GM12878 (cell line): Measurements from ENCODE around the gene WNK2. TPM values are rescaled to one million over a fixed set of nuclear protein-coding genes. Genes with fewer than 3 reads are reported as not detected.

Experiments used
- ATAC-seq: fragments of 200-7000 bp; cut with Tn5 transposase; 3 replicates; pipeline ENCODE4 v1.9.1; 2020; ENCODE audit warnings: mild to moderate bottlenecking, moderate library complexity
- BruUV-seq: library from RNA; stranded (reverse); fragments of 400-500 nt; replicated peaks from 2 replicates; lab custom pipeline; 2021; lab: Mats Ljungman, UMichigan
- CTCF ChIA-PET: fragments of 300-600 bp; sonication (Branson Sonifier 250); formaldehyde crosslinking; extraction: SDS; loops from one replicate; lab custom pipeline; 2021; ENCODE audit warnings: inconsistent platforms; lab: Yijun Ruan, JAX
- POLR2A ChIA-PET: fragments of 350-600 bp; formaldehyde crosslinking; extraction: SDS; loops from one replicate; lab custom pipeline; 2021; ENCODE audit warnings: inconsistent platforms; lab: Charles Lee
- RAD21 ChIA-PET: fragments of 300-600 bp; sonication (Branson Sonifier 250); formaldehyde crosslinking; loops from one replicate; lab custom pipeline; 2023; ENCODE audit warnings: antibody characterized with exemption; ENCODE audit not compliant: unreplicated experiment; lab: Charles Lee
- SMC1A ChIA-PET: fragments of 300-600 bp; sonication (Branson Sonifier 250); formaldehyde crosslinking; loops from one replicate; lab custom pipeline; 2023; ENCODE audit not compliant: unreplicated experiment, uncharacterized antibody; lab: Charles Lee
- DNase-seq: peaks from one replicate; pipeline ENCODE4 v3.0.0-alpha.2; 2011; ENCODE audit warnings: low read depth, low spot score
- FAIRE-seq: peaks from 3 replicates; lab custom pipeline; 2011; peaks lifted over from hg19 to GRCh38; lab: Jason Lieb, UNC
- H2AFZ ChIP-seq: 2 replicates; pipeline ENCODE4 v1.6.0; 2011; ENCODE audit warnings: low read depth, low read length, control low read depth; ENCODE audit not compliant: control insufficient read depth
- H3K27ac ChIP-seq: 2 replicates; pipeline ENCODE4 v1.5.1; 2011; ENCODE audit warnings: control low read depth; ENCODE audit not compliant: control insufficient read depth, insufficient read depth
- H3K27me3 ChIP-seq, 2 experiments: replicated peaks in 1 of 2; 2 replicates each; pipeline versions ENCODE4 v1.6.0 to v1.6.1; 2011; ENCODE audit warnings: low read length in 1 of 2; ENCODE audit not compliant: control insufficient read depth in 2 of 2, insufficient read depth in 2 of 2
- H3K36me3 ChIP-seq, 2 experiments: 2 replicates each; pipeline ENCODE4 v1.5.1; 2011; ENCODE audit warnings: low read length in 1 of 2; ENCODE audit not compliant: control insufficient read depth in 2 of 2, insufficient read depth in 2 of 2
- H3K4me1 ChIP-seq: 2 replicates; pipeline ENCODE4 v1.6.1; 2011; ENCODE audit warnings: mild to moderate bottlenecking, low read length, moderate library complexity, mixed read lengths; ENCODE audit not compliant: control insufficient read depth, insufficient read depth
- H3K4me2 ChIP-seq: 2 replicates; pipeline ENCODE4 v1.6.0; 2011; ENCODE audit warnings: control low read depth; ENCODE audit not compliant: control insufficient read depth, insufficient read depth
- H3K4me3 ChIP-seq: fragments of 200-600 bp; sonication (generic); 2 replicates; pipeline ENCODE4 v1.5.1; 2016
- H3K79me2 ChIP-seq: 2 replicates; pipeline ENCODE4 v1.6.0; 2011; ENCODE audit warnings: low read length; ENCODE audit not compliant: control insufficient read depth, insufficient read depth
- H3K9ac ChIP-seq: 2 replicates; pipeline ENCODE4 v1.8.0; 2011; ENCODE audit warnings: low read length, control low read depth, mixed read lengths; ENCODE audit not compliant: control insufficient read depth, insufficient read depth
- H3K9me3 ChIP-seq: replicated peaks from 3 replicates; pipeline ENCODE4 v1.5.1; 2011; ENCODE audit warnings: mild to moderate bottlenecking, low read length; ENCODE audit not compliant: control insufficient read depth, insufficient read depth
- H4K20me1 ChIP-seq: 2 replicates; pipeline ENCODE4 v1.6.0; 2011; ENCODE audit not compliant: control insufficient read depth, insufficient read depth
- ASH2L ChIP-seq: fragments of 300-600, 200-600 bp; sonication (generic); IDR thresholded peaks from 2 replicates; pipeline ENCODE4 v1.6.1; 2017; ENCODE audit warnings: low read depth, mild to moderate bottlenecking, borderline replicate concordance
- E2F4 ChIP-seq: IDR thresholded peaks from 2 replicates; pipeline ENCODE4 v1.6.1; 2012; ENCODE audit warnings: low read depth, low read length, improper control_type of control experiment
- FOXM1 ChIP-seq: IDR thresholded peaks from 2 replicates; pipeline ENCODE4 v1.6.1; 2012; ENCODE audit warnings: low read depth, mild to moderate bottlenecking, inconsistent platforms, low read length, moderate library complexity
- LARP7 ChIP-seq: fragments of 450-650 bp; IDR thresholded peaks from 2 replicates; pipeline ENCODE4 v1.6.1; 2017; ENCODE audit warnings: mild to moderate bottlenecking
- MEF2B ChIP-seq: fragments of 450-650 bp; IDR thresholded peaks from 2 replicates; pipeline ENCODE4 v1.6.1; 2018; ENCODE audit warnings: mild to moderate bottlenecking, moderate library complexity; ENCODE audit not compliant: partially characterized antibody, poor library complexity, severe bottlenecking
- NFIC ChIP-seq: IDR thresholded peaks from 2 replicates; pipeline ENCODE4 v1.6.1; 2012; ENCODE audit warnings: low read depth, mild to moderate bottlenecking, inconsistent platforms, low read length, moderate library complexity
- NRF1 ChIP-seq: conservative IDR thresholded peaks from 2 replicates; pipeline ENCODE4 v1.6.1; 2011; ENCODE audit warnings: mild to moderate bottlenecking, low read depth, low read length, improper control_type of control experiment
- PML ChIP-seq: IDR thresholded peaks from 2 replicates; pipeline ENCODE4 v1.6.1; 2012; ENCODE audit warnings: low read length, inconsistent platforms
- POU2F2 ChIP-seq: IDR thresholded peaks from 3 replicates; pipeline ENCODE4 v1.6.1; 2011; ENCODE audit warnings: low read depth, mild to moderate bottlenecking, low read length, borderline replicate concordance
- RAD21 ChIP-seq: IDR thresholded peaks from 2 replicates; pipeline ENCODE4 v1.6.1; 2011; ENCODE audit warnings: mild to moderate bottlenecking, low read depth, low read length, moderate library complexity; ENCODE audit not compliant: insufficient read depth
- RB1 ChIP-seq: fragments of 450-650 bp; formaldehyde crosslinking; IDR thresholded peaks from 2 replicates; pipeline ENCODE4 v1.6.1; 2017; ENCODE audit warnings: mild to moderate bottlenecking, borderline replicate concordance
- RFX5 ChIP-seq: IDR thresholded peaks from 2 replicates; pipeline ENCODE4 v1.6.1; 2011; ENCODE audit warnings: low read depth, low read length, improper control_type of control experiment
- SIX5 ChIP-seq: IDR thresholded peaks from 2 replicates; pipeline ENCODE4 v1.6.1; 2011; ENCODE audit warnings: mild to moderate bottlenecking, low read depth, low read length, moderate library complexity; ENCODE audit not compliant: severe bottlenecking
- SPI1 ChIP-seq: IDR thresholded peaks from 2 replicates; pipeline ENCODE4 v1.6.1; 2011; ENCODE audit warnings: low read depth, mild to moderate bottlenecking, low read length, moderate library complexity, borderline replicate concordance; ENCODE audit not compliant: insufficient read depth
- STAT1 ChIP-seq: fragments of 450-650 bp; conservative IDR thresholded peaks from 2 replicates; pipeline ENCODE4 v1.6.1; 2014; ENCODE audit warnings: antibody characterized with exemption, mild to moderate bottlenecking
- TCF3 ChIP-seq: IDR thresholded peaks from 2 replicates; pipeline ENCODE4 v1.6.1; 2012; ENCODE audit warnings: low read depth, mild to moderate bottlenecking, low read length, borderline replicate concordance; ENCODE audit not compliant: insufficient read depth
- ZBED1 ChIP-seq: IDR thresholded peaks from 2 replicates; pipeline ENCODE4 v1.6.1; 2016; ENCODE audit warnings: borderline replicate concordance
- WGBS: methylation state at CpG from one replicate; pipeline ENCODE4 v1.1.6; 2016; ENCODE audit warnings: low lambda C conversion rate; ENCODE audit not compliant: insufficient replicate concordance, insufficient coverage; ENCODE audit errors: missing lambda C conversion rate; 5-methylcytosine and 5-hydroxymethylcytosine counted together
- in situ Hi-C: fragments of 300-500 bp; cut with MboI; formaldehyde crosslinking; loops from 9 replicates; pipeline ENCODE4 v1.14.3; 2018; ENCODE audit warnings: mixed read lengths
- intact Hi-C: fragments of 100-400 bp; cut with micrococcal nuclease; formaldehyde crosslinking; loops from one replicate; pipeline ENCODE4 v1.14.2; 2022; ENCODE audit not compliant: unreplicated experiment
- polyA plus RNA-seq, 11 experiments: library from polyadenylated mRNA; depleted of rRNA in 4 of 11; unstranded in 6 of 11; stranded (reverse) in 5 of 11; fragments of >200 nt; fragmentation: Nextera tagmentation in 4 of 11; fragmentation: Illumina TruSeq in 1 of 11; extraction: Ambion mirVana in 4 of 11; extraction: Trizol in 1 of 11; gene quantifications; 1 replicate in 1 of 11; 2 replicates in 10 of 11; pipeline versions ENCODE4 v1.2.1 to v1.2.3, GENCODE V29; 2011 to 2016; ENCODE audit warnings: inconsistent platforms in 2 of 11, missing spikeins in 2 of 11, low read depth in 1 of 11
- total RNA-seq, 4 experiments: library from RNA; depleted of rRNA in 3 of 4; stranded (reverse); fragments of >200 nt in 3 of 4; fragmentation: Illumina TruSeq in 1 of 4; extraction: Trizol in 1 of 4; gene quantifications; 2 replicates each; pipeline versions ENCODE4 v1.2.1 to v1.2.3, GENCODE V29; 2013 to 2021
- TF ChIP-seq, protein P1 (sequence below): IDR thresholded peaks from 2 replicates; pipeline ENCODE4 v1.6.1; 2012; ENCODE audit warnings: improper control_type of control experiment, low read depth, low read length; ENCODE audit not compliant: insufficient replicate concordance

The WNK2 gene
- total and polyA plus RNA-seq, 10 of the 15 experiments (the other 5 are each of a cell fraction or from before 2014, with no cell fraction given): 0.15 TPM; not detected in 9

- DNase-seq: no peak
- Histone ChIP-seq H3K9me3 (no peaks in the 10 kb centered on the region), H3K27me3 (peaks cover 0 to 4% of the 10 kb centered on the region in 2 experiments; a peak in 1 of 4 replicates), H4K20me1 (no peaks in the 10 kb centered on the region), H2AFZ (no peak overlapping the region), H3K4me1 (no peaks in the 10 kb centered on the region), H3K9ac (no peak overlapping the region), H3K79me2 (no peaks in the 10 kb centered on the region), H3K36me3 (no peaks in the 10 kb centered on the region), H3K4me3 (no peak overlapping the region), H3K4me2 (no peak overlapping the region), H3K27ac (no peak overlapping the region)
- FAIRE-seq: no peak
- intact Hi-C loops (no loop called here), in situ Hi-C loops (no loop called here)
- SMC1A ChIA-PET: no interaction called here
- BruUV-seq: no TSS peak
- WGBS: 13% methylated on average over 8 of the region's 8 CpGs
- CTCF ChIA-PET: no interaction called here
- RAD21 ChIA-PET: no interaction called here
- no peak for ATAC-seq
- POLR2A ChIA-PET: no interaction called here
- TF ChIP-seq RAD21 (no peak), TCF3 (no peak), ZBED1 (no peak), LARP7 (no peak), NRF1 (no peak), SPI1 (no peak), RFX5 (no peak), E2F4 (no peak), STAT1 (no peak), PML (no peak), NFIC (no peak), MEF2B (no peak), SIX5 (no peak), RB1 (no peak), POU2F2 (no peak), FOXM1 (no peak), ASH2L (no peak)
- TF ChIP-seq, protein P1, sequence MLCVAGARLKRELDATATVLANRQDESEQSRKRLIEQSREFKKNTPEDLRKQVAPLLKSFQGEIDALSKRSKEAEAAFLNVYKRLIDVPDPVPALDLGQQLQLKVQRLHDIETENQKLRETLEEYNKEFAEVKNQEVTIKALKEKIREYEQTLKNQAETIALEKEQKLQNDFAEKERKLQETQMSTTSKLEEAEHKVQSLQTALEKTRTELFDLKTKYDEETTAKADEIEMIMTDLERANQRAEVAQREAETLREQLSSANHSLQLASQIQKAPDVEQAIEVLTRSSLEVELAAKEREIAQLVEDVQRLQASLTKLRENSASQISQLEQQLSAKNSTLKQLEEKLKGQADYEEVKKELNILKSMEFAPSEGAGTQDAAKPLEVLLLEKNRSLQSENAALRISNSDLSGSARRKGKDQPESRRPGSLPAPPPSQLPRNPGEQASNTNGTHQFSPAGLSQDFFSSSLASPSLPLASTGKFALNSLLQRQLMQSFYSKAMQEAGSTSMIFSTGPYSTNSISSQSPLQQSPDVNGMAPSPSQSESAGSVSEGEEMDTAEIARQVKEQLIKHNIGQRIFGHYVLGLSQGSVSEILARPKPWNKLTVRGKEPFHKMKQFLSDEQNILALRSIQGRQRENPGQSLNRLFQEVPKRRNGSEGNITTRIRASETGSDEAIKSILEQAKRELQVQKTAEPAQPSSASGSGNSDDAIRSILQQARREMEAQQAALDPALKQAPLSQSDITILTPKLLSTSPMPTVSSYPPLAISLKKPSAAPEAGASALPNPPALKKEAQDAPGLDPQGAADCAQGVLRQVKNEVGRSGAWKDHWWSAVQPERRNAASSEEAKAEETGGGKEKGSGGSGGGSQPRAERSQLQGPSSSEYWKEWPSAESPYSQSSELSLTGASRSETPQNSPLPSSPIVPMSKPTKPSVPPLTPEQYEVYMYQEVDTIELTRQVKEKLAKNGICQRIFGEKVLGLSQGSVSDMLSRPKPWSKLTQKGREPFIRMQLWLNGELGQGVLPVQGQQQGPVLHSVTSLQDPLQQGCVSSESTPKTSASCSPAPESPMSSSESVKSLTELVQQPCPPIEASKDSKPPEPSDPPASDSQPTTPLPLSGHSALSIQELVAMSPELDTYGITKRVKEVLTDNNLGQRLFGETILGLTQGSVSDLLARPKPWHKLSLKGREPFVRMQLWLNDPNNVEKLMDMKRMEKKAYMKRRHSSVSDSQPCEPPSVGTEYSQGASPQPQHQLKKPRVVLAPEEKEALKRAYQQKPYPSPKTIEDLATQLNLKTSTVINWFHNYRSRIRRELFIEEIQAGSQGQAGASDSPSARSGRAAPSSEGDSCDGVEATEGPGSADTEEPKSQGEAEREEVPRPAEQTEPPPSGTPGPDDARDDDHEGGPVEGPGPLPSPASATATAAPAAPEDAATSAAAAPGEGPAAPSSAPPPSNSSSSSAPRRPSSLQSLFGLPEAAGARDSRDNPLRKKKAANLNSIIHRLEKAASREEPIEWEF: no peak
Measured at GRCh38 chr9:93228453-93228852, 44.5 kb downstream of the WNK2 start.
